ENCODE results near the gene LCP2.

LCP2 gene

GRCh38 chr5:170297589-170298462 is at the start of gene LCP2:
TSS of gene LCP2 (minus strand) at chr5:170297777. CDS start at chr5:170297611, 166 bp downstream.
- DNase-seq, result peak; percentile 49 to 67

DNA sequence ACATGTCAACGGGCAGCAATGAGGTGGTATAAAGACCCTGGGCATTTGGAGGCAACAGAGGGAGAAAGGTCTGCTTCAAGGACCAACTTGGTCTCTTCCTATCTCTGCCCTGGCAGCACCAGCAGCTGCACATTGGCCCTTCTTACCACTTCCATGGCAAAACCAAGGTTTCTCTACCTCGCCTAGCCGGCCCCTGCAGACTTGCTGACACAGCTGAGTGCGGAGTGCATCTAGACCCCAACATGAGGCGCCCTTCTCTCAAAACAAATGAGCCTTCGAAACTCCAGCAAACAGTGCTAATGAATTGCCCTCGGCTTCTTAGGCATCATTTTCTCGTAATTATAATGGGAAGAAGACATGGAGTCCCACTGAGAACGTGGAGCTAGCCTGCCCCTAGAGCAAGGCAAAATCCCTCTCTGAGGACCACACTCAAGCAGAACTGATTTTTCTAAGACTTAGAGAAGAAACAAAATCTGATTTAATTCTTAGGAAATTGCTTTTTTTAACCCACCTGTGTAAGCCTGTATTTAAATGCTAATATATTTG is 49.5 kb upstream of the LCP2 start:
- no peak for DNase-seq

GRCh38 chr5:170345971-170346370 is 48.4 kb upstream of the LCP2 start:
- no peak for DNase-seq

- DNase-seq, result no peak
Observed at GRCh38 chr5:170343177-170343576, 45.6 kb upstream of the LCP2 start.

DNA sequence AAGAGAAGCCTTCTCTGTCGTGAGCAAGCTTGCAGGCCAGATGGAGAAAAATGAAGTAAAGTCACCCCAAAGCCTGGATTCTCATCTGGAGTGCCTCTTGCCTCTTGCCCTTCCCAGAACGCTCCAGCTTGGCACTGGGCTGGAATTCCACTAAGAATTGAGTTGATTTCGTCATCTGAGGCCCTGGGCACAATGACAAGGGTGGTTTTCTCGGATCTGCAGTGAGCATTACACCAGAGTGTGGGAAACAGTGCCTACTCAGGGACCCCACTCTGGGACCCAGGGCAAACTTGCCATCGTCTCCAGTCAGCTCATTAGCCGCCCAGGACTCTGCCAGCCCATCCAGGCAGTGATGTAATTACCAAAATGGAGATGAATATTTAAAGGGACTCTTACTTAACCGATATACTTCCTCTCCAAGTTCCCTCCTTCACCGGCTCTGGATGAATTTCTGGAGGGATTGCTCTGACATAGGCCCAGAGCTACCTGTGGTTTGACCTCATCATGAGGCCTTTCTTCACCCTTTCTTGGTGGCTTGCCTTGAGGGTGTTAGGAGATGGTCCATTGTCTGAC is 44.7 kb upstream of the LCP2 start:
- DNase-seq, result no peak

DNA sequence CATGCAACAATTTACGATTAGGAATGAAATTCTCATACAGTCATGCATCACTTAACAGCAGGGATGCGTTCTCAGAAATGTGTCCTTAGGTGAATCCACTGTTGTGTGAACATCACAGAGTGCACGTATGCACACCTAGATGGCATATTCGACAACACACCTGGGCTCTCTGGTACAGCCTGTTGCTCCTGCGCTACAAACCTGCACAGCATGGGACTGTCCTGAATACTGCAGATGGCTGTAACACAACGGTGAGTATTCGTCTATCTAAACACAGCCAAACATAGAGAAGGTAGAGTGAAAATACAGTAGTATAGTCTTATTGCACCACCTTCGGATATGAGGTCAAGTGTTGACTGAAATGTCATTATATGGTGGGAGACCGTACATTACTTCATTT is 44.0 kb upstream of the LCP2 start:
- no peak for DNase-seq

DNA sequence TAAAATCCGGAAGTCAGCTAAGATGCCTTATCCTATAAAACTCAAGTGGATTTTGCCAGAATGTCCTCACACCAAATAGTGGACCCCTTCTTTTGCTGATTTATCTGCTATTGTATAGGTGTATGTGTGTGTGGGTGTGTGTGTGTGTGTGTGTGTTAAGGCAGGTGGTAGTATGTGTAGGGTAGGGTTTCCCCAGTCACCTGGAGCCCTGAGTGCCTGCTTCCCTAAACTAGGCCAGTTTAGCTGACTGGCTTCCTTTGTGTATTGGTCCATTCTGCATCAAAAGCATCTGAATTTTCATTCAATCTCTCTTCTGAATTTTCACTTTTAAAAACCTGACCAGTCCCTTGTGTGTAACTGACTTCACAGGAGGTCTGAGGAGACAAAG is 42.2 kb upstream of the LCP2 start:
- DNase-seq, result no peak

- peak; percentile 79 to 83 for DNase-seq
Observed at GRCh38 chr5:170338933-170339779, 41.6 kb upstream of the LCP2 start.

GRCh38 chr5:170338291-170338690 is 40.7 kb upstream of the LCP2 start:
- no peak for DNase-seq

GRCh38 chr5:170337045-170337733 is 39.6 kb upstream of the LCP2 start:
- DNase-seq, result no peak

DNA sequence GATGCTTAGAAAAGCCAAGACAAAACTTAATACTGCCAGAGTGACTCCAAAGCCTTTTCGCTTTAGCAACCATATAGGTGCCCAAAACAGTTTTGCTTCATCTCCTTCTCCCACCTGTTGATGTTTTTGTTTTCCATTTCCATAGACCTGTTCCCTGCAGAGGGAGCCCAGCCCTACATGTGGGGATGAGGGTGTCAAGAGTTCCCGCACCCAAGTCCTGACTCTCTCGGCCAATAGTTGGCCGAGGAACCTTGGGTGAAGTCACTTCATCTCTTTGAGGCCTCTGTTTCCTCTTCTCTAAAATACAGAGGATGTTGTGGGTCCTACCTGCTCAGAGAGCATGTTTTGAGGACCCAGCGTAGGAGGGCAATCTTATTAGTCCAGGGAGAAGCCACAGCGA is 38.5 kb upstream of the LCP2 start:
- DNase-seq, result no peak

- DNase-seq, result no peak
Observed at GRCh38 chr5:170334626-170335025, 37.0 kb upstream of the LCP2 start.

DNA sequence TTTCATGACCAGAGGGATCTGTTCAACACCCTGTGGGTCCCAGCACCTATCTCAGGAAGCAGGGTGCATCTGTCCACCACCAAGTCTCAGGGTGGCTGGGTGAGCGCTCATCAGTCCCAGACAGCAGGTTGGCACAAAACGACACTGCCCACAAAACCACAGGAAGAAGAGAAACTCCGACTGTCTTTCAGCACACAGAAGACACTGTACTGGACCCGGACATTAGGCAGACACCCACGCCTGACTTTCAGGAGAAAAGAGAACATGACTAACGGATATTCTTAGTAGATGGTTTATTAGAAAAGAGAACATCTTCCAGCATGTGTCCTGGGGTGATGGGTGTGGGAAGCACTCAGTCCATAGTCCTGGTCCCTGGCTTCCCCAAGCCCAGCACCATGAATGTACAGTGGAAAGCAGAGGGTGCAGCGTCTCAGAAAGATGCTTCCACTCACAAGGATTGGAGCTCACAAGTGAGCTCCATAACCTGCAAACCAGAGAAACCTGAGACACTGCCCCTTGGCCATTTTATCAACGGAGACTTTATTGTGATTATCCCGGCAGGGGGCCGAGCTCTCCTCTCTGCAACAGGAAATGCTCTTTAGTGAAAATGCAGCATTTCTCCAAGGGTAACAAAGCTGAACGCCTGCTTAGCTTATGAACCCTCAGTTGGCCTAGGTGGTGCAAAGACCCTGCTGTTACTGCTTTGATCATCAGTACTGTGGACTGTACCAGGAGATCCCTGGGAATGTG is 35.8 kb upstream of the LCP2 start:
- DNase-seq, result peak; percentile 73 to 75

- no peak for DNase-seq
Observed at GRCh38 chr5:170332058-170332457, 34.5 kb upstream of the LCP2 start.

DNA sequence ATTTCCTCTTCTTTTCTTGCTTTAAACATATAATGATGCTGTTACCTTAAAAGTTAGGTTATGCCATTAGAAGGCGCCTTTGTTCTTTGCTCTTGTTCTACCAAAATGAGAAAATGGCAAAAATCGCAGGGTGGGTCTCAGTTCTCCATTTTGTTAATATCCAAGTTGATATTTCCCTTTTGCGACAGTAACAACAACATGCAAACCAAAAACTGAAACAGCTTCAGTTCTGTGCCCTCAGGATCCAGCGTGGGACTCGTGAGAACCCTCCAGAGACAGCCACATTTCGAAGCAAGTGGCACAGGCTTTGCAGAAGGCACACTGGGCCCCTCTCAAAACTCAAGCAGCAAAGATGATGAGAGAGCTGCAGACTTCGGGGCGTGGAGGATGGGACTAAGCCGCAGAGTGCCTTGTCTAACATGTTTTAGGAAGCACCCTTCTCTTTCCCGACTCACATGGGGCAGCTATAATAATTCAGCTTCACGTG is 33.0 kb upstream of the LCP2 start:
- peak; percentile 24 to 36 for DNase-seq

DNA sequence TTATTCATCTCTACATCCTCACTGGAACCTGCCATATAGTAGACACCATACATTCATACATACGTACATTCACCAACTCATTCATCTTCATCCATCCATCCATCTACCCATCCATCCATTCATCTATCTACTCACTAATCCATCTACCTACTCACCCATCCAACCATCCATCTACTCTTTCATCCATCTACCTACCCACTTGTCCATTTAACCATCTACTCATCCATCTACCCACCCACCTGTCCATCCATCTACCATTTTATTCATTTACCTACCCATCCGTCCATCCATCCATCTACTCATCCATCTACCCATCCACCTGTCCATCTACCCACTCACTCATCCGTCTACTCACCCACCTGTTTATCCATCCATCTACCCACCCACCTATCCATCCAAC is 31.9 kb upstream of the LCP2 start:
- DNase-seq, result no peak

- DNase-seq, result no peak
Observed at GRCh38 chr5:170327829-170328228, 30.3 kb upstream of the LCP2 start.

GRCh38 chr5:170327168-170327567 is 29.6 kb upstream of the LCP2 start:
- no peak for DNase-seq

DNA sequence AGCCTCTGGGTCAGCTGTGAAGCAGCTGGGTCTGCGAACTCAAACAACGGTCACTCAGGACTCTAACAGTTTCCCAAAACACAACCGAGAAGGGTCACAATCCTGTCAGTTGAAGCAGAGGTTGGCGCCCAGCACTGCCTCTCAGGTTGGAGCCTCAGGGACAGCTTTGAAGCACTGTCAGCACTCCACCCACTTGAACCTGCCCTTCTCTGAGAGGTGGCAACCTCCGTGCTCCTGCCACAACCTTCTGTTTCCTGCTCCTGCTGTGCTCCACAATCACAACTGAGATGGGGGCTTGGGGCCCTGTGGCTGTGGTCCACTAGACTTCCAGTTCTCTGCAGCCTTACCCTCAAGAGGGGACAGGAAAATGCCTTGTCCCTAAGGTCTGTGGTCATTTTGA is 21.7 kb upstream of the LCP2 start:
- DNase-seq, result no peak

GRCh38 chr5:170317499-170317898 is 19.9 kb upstream of the LCP2 start:
- no peak for DNase-seq

DNA sequence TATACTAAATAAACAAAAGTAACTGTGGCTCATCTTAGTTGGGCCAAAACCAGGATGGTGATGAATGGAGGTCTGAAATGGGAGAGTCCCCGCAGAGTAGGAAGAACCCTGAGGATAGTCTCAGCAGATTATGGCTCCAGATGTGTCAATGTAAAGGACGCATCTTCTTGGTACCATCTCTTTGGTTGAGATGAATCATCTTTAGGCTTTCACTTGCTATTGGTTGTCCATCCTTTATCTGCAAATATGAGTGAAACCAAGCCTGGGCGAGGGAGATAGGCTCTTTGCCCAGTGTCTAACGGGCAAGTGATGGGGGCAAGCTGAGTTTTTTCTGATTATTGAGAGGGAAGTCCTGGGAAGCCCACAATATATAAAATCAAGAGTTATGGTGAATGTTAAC is 19.4 kb upstream of the LCP2 start:
- no peak for DNase-seq

GRCh38 chr5:170315154-170315553 is 17.6 kb upstream of the LCP2 start:
- DNase-seq, result no peak
